ENCODE measurements around the gene HIGD2A. TPM values are rescaled to one million over a fixed set of nuclear protein-coding genes. Genes with fewer than 3 reads are reported as not detected.

The HIGD2A gene
- total RNA-seq, 6 experiments from 2014 or later, result 90.4 to 109 (median 105) TPM

- H3K27ac Mint-ChIP-seq, result peak overlapping the region; percentile 84
These were observed 26.8 kb downstream of the HIGD2A start for GRCh38 chr5:176415240-176415951.

DNA sequence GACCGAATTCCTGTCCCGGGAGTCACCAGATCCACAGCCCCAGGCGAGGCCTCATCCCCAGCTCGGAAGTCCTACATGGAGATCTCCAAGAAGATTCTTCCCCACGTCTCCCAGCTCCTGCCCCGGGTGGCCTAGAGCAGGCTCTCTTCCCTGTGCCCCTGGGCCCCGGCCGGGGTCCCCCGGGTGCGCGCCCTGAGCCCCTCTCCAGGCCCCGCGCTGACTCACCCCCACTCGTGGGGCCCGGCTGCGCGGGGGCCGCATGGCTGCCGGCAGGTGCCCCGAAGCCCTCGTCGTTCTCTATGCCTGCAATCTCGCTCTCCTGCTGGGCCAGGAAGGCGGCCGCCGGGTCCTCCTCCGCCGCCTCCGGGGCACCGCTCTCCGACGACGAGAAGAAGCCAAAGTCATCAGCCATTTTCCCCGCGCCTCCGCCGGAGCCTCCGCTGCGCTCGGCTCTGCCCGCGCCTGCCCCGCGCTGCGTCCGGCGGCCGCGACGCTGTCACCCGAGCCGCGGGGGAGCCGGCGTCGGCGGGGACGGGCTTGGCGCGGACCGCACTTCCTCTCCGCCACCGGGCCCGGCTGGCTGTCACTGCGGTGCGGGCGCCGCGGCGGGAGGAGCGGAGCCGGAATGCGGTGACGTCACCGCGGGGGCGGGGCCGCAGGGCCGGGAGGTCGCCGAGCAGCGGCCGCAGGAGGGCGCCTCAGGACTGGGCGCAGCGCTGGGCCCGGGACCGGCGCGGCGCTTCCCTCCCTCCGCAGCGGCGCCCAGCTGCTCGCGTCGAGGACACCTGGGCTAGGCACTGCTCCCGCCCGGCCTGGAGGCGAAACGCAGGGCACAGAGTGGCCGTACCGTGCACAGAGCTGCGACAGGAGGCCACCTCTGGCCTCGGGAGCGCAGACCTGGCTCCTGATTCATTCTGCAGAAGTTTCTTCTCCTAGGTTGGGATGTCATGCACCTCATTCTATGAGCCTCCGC lies 27.7 kb downstream of the HIGD2A start, which contains the start of gene CLTB:
CLTB (minus strand) TSS at position 588 of the 973 bp plus-strand sequence; CDS start at position 412, 176 bp downstream.
- Mint-ChIP-seq H3K36me3 (ENCODE audit: low read depth) (peaks cover 12% of the 10 kb centered on the region), H3K9me3 (0 out of 2 replicates have a peak, but pooled peaks cover 3% of the 10 kb centered on the region), H3K27me3 (ENCODE audit: insufficient read depth) (peaks cover 12% of the 10 kb centered on the region), H3K27ac (peak within 1 kb of the TSS; percentile 84), H3K4me1 (ENCODE audit: low read depth) (peaks cover 52% of the 10 kb centered on the region), H3K4me3 (peak within 1 kb of the TSS; percentile 94)
- TF ChIP-seq, protein P1, sequence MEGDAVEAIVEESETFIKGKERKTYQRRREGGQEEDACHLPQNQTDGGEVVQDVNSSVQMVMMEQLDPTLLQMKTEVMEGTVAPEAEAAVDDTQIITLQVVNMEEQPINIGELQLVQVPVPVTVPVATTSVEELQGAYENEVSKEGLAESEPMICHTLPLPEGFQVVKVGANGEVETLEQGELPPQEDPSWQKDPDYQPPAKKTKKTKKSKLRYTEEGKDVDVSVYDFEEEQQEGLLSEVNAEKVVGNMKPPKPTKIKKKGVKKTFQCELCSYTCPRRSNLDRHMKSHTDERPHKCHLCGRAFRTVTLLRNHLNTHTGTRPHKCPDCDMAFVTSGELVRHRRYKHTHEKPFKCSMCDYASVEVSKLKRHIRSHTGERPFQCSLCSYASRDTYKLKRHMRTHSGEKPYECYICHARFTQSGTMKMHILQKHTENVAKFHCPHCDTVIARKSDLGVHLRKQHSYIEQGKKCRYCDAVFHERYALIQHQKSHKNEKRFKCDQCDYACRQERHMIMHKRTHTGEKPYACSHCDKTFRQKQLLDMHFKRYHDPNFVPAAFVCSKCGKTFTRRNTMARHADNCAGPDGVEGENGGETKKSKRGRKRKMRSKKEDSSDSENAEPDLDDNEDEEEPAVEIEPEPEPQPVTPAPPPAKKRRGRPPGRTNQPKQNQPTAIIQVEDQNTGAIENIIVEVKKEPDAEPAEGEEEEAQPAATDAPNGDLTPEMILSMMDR (IDR thresholded peaks at IDR 0.05), result peak; percentile 85
- DNase-seq, result peak; percentile 69

More at GRCh38 chr5:176415240-176415951, 26.8 kb downstream of the HIGD2A start:
- no peak for DNase-seq
- Mint-ChIP-seq H3K36me3 (ENCODE audit: low read depth) (peaks cover 16% of the 10 kb centered on the region), H3K27me3 (ENCODE audit: insufficient read depth) (peaks cover 10% of the 10 kb centered on the region), H3K4me1 (ENCODE audit: low read depth) (peaks cover 59% of the 10 kb centered on the region), H3K4me3 (peak overlapping the region; percentile 94), H3K9me3 (no peaks in the 10 kb centered on the region)
- TF ChIP-seq, protein P1 (IDR thresholded peaks at IDR 0.05), result no peak

- Mint-ChIP-seq H3K9me3 (0 out of 2 replicates have a peak, but pooled peaks cover 3% of the 10 kb centered on the region), H3K36me3 (ENCODE audit: low read depth) (peaks cover 8% of the 10 kb centered on the region), H3K27ac (no peak overlapping the region), H3K4me3 (peak overlapping the region; percentile 74), H3K27me3 (ENCODE audit: insufficient read depth) (peaks cover 17% of the 10 kb centered on the region), H3K4me1 (ENCODE audit: low read depth) (peaks cover 44% of the 10 kb centered on the region)
- no peak for DNase-seq
- TF ChIP-seq, protein P1 (IDR thresholded peaks at IDR 0.05), result no peak
These were observed 28.4 kb downstream of the HIGD2A start for GRCh38 chr5:176416965-176417364.

- TF ChIP-seq, protein P1 (IDR thresholded peaks at IDR 0.05), result no peak
- peaks cover 8% of the 10 kb centered on the region for H3K36me3 Mint-ChIP-seq (ENCODE audit: low read depth)
- no peak overlapping the region for H3K4me3 Mint-ChIP-seq
- peaks cover 32% of the 10 kb centered on the region for H3K4me1 Mint-ChIP-seq (ENCODE audit: low read depth)
- H3K9me3 Mint-ChIP-seq, result 0 out of 2 replicates have a peak, but pooled peaks cover 3% of the 10 kb centered on the region
- no peak for DNase-seq
- no peak overlapping the region for H3K27ac Mint-ChIP-seq
- peaks cover 27% of the 10 kb centered on the region for H3K27me3 Mint-ChIP-seq (ENCODE audit: insufficient read depth)
These were observed 29.7 kb downstream of the HIGD2A start for GRCh38 chr5:176418251-176418650.

- Mint-ChIP-seq H3K36me3 (ENCODE audit: low read depth) (peaks cover 7% of the 10 kb centered on the region), H3K9me3 (0 out of 2 replicates have a peak, but pooled peaks cover 3% of the 10 kb centered on the region), H3K4me3 (no peak overlapping the region), H3K27me3 (ENCODE audit: insufficient read depth) (peaks cover 29% of the 10 kb centered on the region), H3K4me1 (ENCODE audit: low read depth) (peaks cover 13% of the 10 kb centered on the region), H3K27ac (no peak overlapping the region)
- DNase-seq, result no peak
- TF ChIP-seq, protein P1 (IDR thresholded peaks at IDR 0.05), result no peak
These were observed 31.5 kb downstream of the HIGD2A start for GRCh38 chr5:176420086-176420485.
